ENCODE measurements around the gene CIDEB. TPM values are rescaled to one million over a fixed set of nuclear protein-coding genes. Genes with fewer than 3 reads are reported as not detected.
A peak's percentile ranks its signal among the peaks of the same experiment; 100 is the strongest.

The CIDEB gene
- total RNA-seq, 4 donors from 2014 or later, result 4.9 to 12.5 (median 9.5) TPM

DNA sequence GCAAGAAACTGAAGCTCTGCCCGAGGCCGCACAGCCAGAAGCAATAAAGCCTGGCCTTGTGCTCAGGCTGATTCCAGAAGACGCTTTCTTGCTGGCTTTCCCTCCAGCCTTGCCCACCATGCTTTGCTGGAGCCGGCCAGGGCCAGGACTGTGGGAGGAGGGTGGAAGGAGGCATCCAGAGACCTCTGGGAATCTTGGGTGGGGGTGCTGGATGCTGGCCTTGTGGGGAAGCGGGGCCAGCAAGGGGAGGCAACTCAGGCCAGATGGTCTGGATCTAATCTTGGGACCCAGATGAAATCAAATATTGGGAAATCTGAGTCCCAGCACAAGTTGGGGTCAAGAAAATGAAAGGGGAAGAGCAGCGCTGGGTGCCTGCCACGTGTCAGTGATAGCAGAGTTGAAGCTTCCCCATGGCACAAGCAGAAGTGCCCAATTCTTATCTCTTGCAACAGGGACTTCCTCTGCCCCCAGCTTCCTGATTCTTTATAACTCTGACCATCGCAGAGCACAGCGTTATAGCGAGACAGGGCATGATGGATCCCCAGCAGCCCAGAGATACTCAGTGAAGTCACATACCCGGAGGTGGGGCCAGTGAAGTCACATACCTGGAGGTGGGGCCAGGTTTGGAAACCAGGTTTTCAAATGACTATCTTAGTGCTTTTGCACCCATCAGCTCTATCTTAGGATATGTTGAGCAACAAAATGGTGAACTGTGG, 30.0 kb downstream of the CIDEB start:
- TF ChIP-seq, protein P1, sequence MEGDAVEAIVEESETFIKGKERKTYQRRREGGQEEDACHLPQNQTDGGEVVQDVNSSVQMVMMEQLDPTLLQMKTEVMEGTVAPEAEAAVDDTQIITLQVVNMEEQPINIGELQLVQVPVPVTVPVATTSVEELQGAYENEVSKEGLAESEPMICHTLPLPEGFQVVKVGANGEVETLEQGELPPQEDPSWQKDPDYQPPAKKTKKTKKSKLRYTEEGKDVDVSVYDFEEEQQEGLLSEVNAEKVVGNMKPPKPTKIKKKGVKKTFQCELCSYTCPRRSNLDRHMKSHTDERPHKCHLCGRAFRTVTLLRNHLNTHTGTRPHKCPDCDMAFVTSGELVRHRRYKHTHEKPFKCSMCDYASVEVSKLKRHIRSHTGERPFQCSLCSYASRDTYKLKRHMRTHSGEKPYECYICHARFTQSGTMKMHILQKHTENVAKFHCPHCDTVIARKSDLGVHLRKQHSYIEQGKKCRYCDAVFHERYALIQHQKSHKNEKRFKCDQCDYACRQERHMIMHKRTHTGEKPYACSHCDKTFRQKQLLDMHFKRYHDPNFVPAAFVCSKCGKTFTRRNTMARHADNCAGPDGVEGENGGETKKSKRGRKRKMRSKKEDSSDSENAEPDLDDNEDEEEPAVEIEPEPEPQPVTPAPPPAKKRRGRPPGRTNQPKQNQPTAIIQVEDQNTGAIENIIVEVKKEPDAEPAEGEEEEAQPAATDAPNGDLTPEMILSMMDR (IDR thresholded peaks at IDR 0.05), result no peak
- TF ChIP-seq POLR2A (IDR thresholded peaks at IDR 0.05) (no peak), POLR2AphosphoS5 (IDR thresholded peaks at IDR 0.05) (no peak), EP300 (IDR thresholded peaks at IDR 0.05) (no peak)
- H3K4me1 ChIP-seq, result no peaks in the 10 kb centered on the region
- peak; percentile 16 for ATAC-seq

DNA sequence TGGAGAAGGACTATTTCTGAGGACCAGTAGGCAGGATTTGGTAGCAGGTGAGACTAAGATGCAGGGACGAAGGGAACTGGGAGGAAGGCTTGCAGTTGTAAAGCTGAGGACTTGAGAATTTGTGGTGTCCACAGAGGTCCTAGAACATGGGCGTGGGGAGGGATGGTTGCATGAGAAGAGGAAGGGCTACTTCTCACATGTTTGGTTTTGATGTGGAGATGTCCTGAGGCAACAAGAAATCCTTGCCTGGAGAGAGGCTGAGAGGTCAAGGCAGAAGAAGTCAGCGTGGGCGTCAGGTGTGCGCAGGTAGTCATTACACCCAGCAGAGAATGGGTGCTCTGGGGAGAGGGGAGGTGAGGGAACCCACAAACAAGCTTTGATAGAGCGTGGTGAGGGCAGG, 30.7 kb downstream of the CIDEB start:
- Histone ChIP-seq H3K4me1 (peaks cover 0 to 7% (median under 1%) of the 10 kb centered on the region in 3 donors), H3K27ac (no peak overlapping the region), H3K27me3 (no peaks in the 10 kb centered on the region), H3K9me3 (no peaks in the 10 kb centered on the region), H3K4me3 (no peak overlapping the region), H3K36me3 (no peaks in the 10 kb centered on the region)
- ATAC-seq, result no peak
- 86 to 91% methylated on average over 6 of the region's 6 CpGs for WGBS, 2 donors (ENCODE audit: low coverage in 1 of 2)
- TF ChIP-seq POLR2AphosphoS5 (IDR thresholded peaks at IDR 0.05) (no peak), POLR2A (IDR thresholded peaks at IDR 0.05) (no peak), EP300 (IDR thresholded peaks at IDR 0.05) (no peak)
- TF ChIP-seq, protein P1 (IDR thresholded peaks at IDR 0.05), result no peak

More for the DNA sequence above, 30.0 kb downstream of the CIDEB start:
- 86 to 90% methylated on average over 6 to 8 of the region's 11 CpGs for WGBS, 2 donors (ENCODE audit: low coverage in 1 of 2)
- Histone ChIP-seq H3K9me3 (no peaks in the 10 kb centered on the region), H3K27me3 (no peaks in the 10 kb centered on the region), H3K27ac (no peak overlapping the region), H3K36me3 (no peaks in the 10 kb centered on the region), H3K4me3 (no peak overlapping the region)

DNA sequence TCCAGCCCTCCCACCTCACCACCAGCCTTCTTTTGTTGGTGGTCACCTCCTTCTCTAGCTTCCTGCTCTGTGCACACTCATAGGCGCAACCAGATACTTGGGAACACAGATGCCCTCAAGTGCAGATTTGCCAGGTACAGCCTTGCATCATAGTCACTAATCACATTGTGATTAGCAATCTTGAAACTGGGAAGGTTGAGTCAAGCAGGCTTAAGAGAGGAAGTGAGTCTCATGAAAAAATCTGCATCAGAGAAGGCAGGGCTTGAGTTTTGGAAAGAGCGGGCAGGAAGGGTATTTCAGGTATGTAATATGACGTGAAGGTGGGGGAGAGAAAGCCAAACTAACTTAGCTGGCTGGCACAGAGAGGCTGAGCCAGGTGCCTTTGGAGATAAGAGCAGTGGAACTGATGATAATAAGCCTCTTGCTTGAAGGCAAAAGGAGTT, 33.7 kb downstream of the CIDEB start:
- Histone ChIP-seq H3K9me3 (no peaks in the 10 kb centered on the region), H3K4me3 (no peak overlapping the region), H3K27ac (no peak overlapping the region), H3K27me3 (no peaks in the 10 kb centered on the region), H3K4me1 (peaks cover 0 to 19% (median 6%) of the 10 kb centered on the region in 3 donors), H3K36me3 (peaks cover 0 to 10% of the 10 kb centered on the region in 2 donors)
- no peak for ATAC-seq
- TF ChIP-seq EP300 (IDR thresholded peaks at IDR 0.05), result no peak
- WGBS, 2 donors (ENCODE audit: low coverage in 1 of 2), result 72 to 75% methylated on average over 2 of the region's 3 CpGs

DNA sequence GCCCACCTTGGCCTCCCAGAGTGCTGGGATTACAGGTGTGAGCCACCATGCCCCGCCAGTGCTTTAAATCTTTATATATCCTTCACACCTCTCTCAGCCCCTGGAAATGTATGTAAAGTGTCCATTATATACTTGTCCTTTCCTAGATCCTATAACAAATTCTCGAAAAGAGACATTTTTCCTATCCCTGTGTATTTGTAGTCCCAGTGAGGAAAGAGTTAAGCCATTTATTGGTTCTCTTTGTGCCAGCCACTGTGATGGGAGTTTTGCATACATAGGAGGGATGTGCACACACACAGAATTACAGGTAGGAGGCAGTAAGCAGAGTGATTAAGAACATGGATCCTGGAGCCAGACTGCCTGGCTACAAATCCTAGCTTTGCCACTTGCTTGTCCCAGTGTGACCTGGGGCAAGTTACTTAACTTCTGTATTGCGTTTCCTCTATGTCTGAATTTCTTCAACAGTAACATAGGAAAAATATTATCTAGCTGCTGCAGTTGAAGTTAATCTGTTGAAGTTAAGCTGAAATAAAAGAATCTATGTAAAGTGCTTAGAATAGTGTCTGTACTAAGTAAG, 34.3 kb downstream of the CIDEB start:
- WGBS, 2 donors (ENCODE audit: low coverage in 1 of 2), result 73 to 77% methylated on average over 2 to 3 of the region's 3 CpGs
- H3K4me1 ChIP-seq, result peaks cover 0 to 19% (median 6%) of the 10 kb centered on the region in 3 donors
- TF ChIP-seq EP300 (IDR thresholded peaks at IDR 0.05) (no peak), POLR2A (IDR thresholded peaks at IDR 0.05) (no peak), POLR2AphosphoS5 (IDR thresholded peaks at IDR 0.05) (no peak)
- TF ChIP-seq, protein P1 (IDR thresholded peaks at IDR 0.05), result no peak
- H3K9me3 ChIP-seq, result no peaks in the 10 kb centered on the region
- H3K27me3 ChIP-seq, result no peaks in the 10 kb centered on the region
- no peak for ATAC-seq
- no peak overlapping the region for H3K27ac ChIP-seq
- H3K36me3 ChIP-seq, result peaks cover 0 to 16% of the 10 kb centered on the region in 2 donors
- no peak overlapping the region for H3K4me3 ChIP-seq

DNA sequence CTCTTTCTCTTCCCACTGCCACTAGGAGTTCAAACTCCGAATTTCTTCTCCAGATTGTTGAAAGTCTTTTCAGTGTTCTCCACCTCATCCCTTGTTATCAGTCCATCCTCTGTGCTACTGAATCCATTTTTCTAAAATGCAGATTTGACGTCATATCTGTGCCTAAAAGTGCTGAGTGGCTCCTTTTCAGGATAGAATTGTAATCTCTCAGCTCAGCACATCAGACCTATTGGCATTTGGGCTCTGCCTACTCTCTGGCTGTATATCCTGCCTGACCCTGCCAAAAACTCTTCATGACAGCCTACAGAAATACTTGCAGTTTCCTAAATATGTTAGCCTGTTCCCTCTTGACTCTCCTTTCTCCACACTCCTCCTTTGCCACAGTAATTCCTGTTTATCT, 35.3 kb downstream of the CIDEB start:
- ATAC-seq, result no peak
- H3K36me3 ChIP-seq, result peaks cover 0 to 27% of the 10 kb centered on the region in 2 donors
- H3K9me3 ChIP-seq, result no peaks in the 10 kb centered on the region
- peaks cover 0 to 19% (median 6%) of the 10 kb centered on the region in 3 donors for H3K4me1 ChIP-seq
- 80% methylated on average over 2 of the region's 2 CpGs for WGBS, 2 donors (ENCODE audit: low coverage in 1 of 2)
- no peak overlapping the region for H3K27ac ChIP-seq
- no peak overlapping the region for H3K4me3 ChIP-seq
- TF ChIP-seq POLR2AphosphoS5 (IDR thresholded peaks at IDR 0.05) (no peak), POLR2A (IDR thresholded peaks at IDR 0.05) (no peak), EP300 (IDR thresholded peaks at IDR 0.05) (no peak)
- TF ChIP-seq, protein P1 (IDR thresholded peaks at IDR 0.05), result no peak
- H3K27me3 ChIP-seq, result no peaks in the 10 kb centered on the region

All from gastroesophageal sphincter (tissue), 4 donors.